Measurements from ENCODE around the gene HHLA2.

HHLA2 gene

GRCh38 chr3:108408883-108409799 lies 112.8 kb downstream of the HHLA2 start:
- no peak for DNase-seq (ENCODE audit: low read depth, low spot score)
- H3K4me3 ChIP-seq (ENCODE audit: low read length) = no peak overlapping the region

GRCh38 chr3:108409800-108410178 lies 113.4 kb downstream of the HHLA2 start:
- no peak for DNase-seq (ENCODE audit: low read depth, low spot score)
- no peak overlapping the region for H3K4me3 ChIP-seq (ENCODE audit: low read length)

GRCh38 chr3:108410531-108410984 lies 114.2 kb downstream of the HHLA2 start:
- no peak overlapping the region for H3K4me3 ChIP-seq (ENCODE audit: low read length)
- DNase-seq (ENCODE audit: low read depth, low spot score) = no peak

GRCh38 chr3:108412121-108412750 lies 115.9 kb downstream of the HHLA2 start:
- H3K4me3 ChIP-seq (ENCODE audit: low read length) = no peak overlapping the region
- no peak for DNase-seq (ENCODE audit: low read depth, low spot score)

- no peak overlapping the region for H3K4me3 ChIP-seq (ENCODE audit: low read length)
- DNase-seq (ENCODE audit: low read depth, low spot score) = no peak
These were observed 117.7 kb downstream of the HHLA2 start for GRCh38 chr3:108414007-108414406.

- DNase-seq (ENCODE audit: low read depth, low spot score) = no peak
- no peak overlapping the region for H3K4me3 ChIP-seq (ENCODE audit: low read length)
These were observed 119.3 kb downstream of the HHLA2 start for GRCh38 chr3:108415661-108416060.

- DNase-seq (ENCODE audit: low read depth, low spot score) = no peak
- H3K4me3 ChIP-seq (ENCODE audit: low read length) = no peak overlapping the region
These were observed 119.9 kb downstream of the HHLA2 start for GRCh38 chr3:108416111-108416869.

GRCh38 chr3:108420926-108421325 lies 124.6 kb downstream of the HHLA2 start:
- H3K4me3 ChIP-seq (ENCODE audit: low read length) = no peak overlapping the region
- DNase-seq (ENCODE audit: low read depth, low spot score) = no peak
